Muscle of leg (tissue), 11 donors: ENCODE results near the gene NRXN3. TPM values are rescaled to one million over a fixed set of nuclear protein-coding genes. Genes with fewer than 3 reads are reported as not detected.
A peak's percentile ranks its signal among the peaks of the same experiment; 100 is the strongest.

Experiments
- DNase-seq: peaks from one replicate; pipeline ENCODE4 v3.0.0; 2013
- H3K27ac ChIP-seq: one replicate; pipeline ENCODE4 v1.5.1; 2013; ENCODE audit warnings: mild to moderate bottlenecking, low read length, control low read depth
- H3K27me3 ChIP-seq: one replicate; pipeline ENCODE4 v1.6.1; 2013; ENCODE audit warnings: low read length; ENCODE audit not compliant: control insufficient read depth, insufficient read depth
- H3K36me3 ChIP-seq: one replicate; pipeline ENCODE4 v1.6.1; 2013; ENCODE audit warnings: low read length; ENCODE audit not compliant: control insufficient read depth, insufficient read depth
- H3K4me1 ChIP-seq: one replicate; pipeline ENCODE4 v1.6.1; 2013; ENCODE audit warnings: low read length; ENCODE audit not compliant: control insufficient read depth, insufficient read depth
- H3K4me3 ChIP-seq: one replicate; pipeline ENCODE4 v1.5.1; 2013; ENCODE audit warnings: low read length, control low read depth
- H3K9me3 ChIP-seq: replicated peaks from 2 replicates; pipeline ENCODE4 v1.6.1; 2013; ENCODE audit warnings: low read depth, low read length; ENCODE audit not compliant: control insufficient read depth
- WGBS: methylation state at CpG from one replicate; pipeline ENCODE4 v1.1.5; 2013; ENCODE audit warnings: missing lambda C conversion rate; ENCODE audit not compliant: insufficient coverage; 5-methylcytosine and 5-hydroxymethylcytosine counted together
- polyA plus RNA-seq, 8 donors: library from polyadenylated mRNA; unstranded; fragments of 120-200 nt; gene quantifications; one replicate each; pipeline versions ENCODE4 v1.2.1 to v1.2.3, GENCODE V29; 2013; ENCODE audit warnings: inconsistent platforms in 1 of 8, low replicate concordance in 1 of 8; ENCODE audit not compliant: insufficient read length in 8 of 8, insufficient read depth in 1 of 8
- total RNA-seq: library from RNA; stranded (reverse); fragments of 120-200 nt; gene quantifications from one replicate; pipeline ENCODE4 v1.2.4, GENCODE V29; 2013

Gene NRXN3
- total and polyA plus RNA-seq, 9 donors = 0.49 to 1.9 (median 0.69) TPM

GRCh38 chr14:78737601-78738000 lies 567.4 kb downstream of the NRXN3 start:
- Histone ChIP-seq H3K4me1 (no peaks in the 10 kb centered on the region), H3K9me3 (no peaks in the 10 kb centered on the region), H3K36me3 (no peaks in the 10 kb centered on the region), H3K27me3 (no peaks in the 10 kb centered on the region), H3K4me3 (no peak overlapping the region), H3K27ac (no peak overlapping the region)
- no peak for DNase-seq
- 60% methylated on average over 1 of the region's 6 CpGs for WGBS

DNA sequence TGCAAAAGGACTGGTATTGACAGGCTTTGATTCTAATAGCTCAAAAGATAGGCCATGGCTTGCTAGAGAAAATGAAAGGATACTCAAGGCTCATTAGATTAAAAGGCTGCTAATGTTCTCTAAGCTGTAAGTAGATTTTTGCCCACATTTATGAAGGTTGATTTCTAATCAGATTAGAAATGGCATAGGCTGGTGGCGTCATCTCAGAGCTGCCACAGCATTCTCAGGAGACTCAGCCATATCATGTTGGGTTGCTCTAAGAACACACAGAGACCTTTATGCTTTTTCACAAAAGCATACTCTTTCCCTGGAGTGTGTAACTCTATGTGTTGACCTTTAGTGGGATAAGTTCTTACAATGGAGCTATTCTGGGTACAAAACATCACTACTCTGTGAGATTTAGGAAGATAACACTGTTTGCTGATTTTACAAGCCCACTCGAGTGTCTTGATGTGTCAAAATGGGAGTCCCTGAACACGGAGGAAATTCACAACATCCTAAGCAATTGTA lies 576.0 kb downstream of the NRXN3 start:
- Histone ChIP-seq H3K4me1 (no peaks in the 10 kb centered on the region), H3K4me3 (no peak overlapping the region), H3K36me3 (no peaks in the 10 kb centered on the region), H3K9me3 (no peaks in the 10 kb centered on the region), H3K27me3 (no peaks in the 10 kb centered on the region), H3K27ac (no peak overlapping the region)
- no peak for DNase-seq
- no CpG with 5 or more reads among the region's 3 CpGs for WGBS

DNA sequence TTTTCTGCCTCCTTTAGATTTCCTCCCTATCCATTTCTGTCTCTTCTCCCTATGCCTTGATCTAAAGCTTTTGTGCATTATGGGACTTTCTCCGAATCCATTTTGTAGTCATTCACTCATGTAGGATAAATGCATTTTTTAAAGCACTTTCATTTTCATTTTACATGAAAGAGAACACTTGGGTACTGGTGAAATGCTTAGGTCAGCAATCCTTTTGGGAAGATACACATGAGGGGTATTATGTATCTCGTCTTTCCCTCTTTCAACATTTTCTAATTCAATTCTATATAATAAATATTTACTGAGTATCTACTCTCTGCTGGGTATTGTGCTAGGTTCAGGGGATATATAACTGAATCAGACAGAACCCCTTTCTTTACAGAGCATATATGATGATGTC lies 577.6 kb downstream of the NRXN3 start:
- no peaks in the 10 kb centered on the region for H3K4me1 ChIP-seq
- no peak for DNase-seq

GRCh38 chr14:78752518-78753188 lies 582.5 kb downstream of the NRXN3 start:
- H3K4me3 ChIP-seq = no peak overlapping the region
- no peaks in the 10 kb centered on the region for H3K4me1 ChIP-seq
- H3K27me3 ChIP-seq = no peaks in the 10 kb centered on the region
- H3K27ac ChIP-seq = no peak overlapping the region
- H3K9me3 ChIP-seq = no peaks in the 10 kb centered on the region
- WGBS = 72% methylated on average over 3 of the region's 5 CpGs
- no peaks in the 10 kb centered on the region for H3K36me3 ChIP-seq
- no peak for DNase-seq

More for the DNA sequence above, 577.6 kb downstream of the NRXN3 start:
- H3K27ac ChIP-seq = no peak overlapping the region
- no CpG with 5 or more reads among the region's 2 CpGs for WGBS
- no peaks in the 10 kb centered on the region for H3K36me3 ChIP-seq
- H3K27me3 ChIP-seq = no peaks in the 10 kb centered on the region
- no peaks in the 10 kb centered on the region for H3K9me3 ChIP-seq
- no peak overlapping the region for H3K4me3 ChIP-seq

DNA sequence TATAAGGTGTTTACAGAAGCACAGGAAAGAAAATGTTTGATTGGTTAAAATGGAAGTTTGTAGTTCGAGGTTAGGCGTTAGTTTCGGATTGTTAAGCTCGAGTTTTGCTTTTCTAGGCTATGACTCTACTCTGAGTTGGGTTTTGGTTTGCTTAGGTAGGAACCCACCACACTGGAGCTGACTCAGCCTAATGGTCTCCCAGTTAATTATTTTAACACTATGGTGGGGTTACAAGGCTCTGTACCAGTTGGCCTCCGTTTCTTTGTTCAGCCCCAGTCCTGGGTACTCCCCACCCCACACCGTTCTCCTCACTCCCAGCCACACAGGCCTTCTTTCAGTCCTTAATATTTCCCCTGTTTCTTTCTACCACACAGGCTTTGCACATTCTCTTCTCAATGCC lies 583.9 kb downstream of the NRXN3 start:
- Histone ChIP-seq H3K4me1 (no peaks in the 10 kb centered on the region), H3K27ac (no peak overlapping the region), H3K27me3 (no peaks in the 10 kb centered on the region), H3K4me3 (no peak overlapping the region), H3K36me3 (no peaks in the 10 kb centered on the region), H3K9me3 (no peaks in the 10 kb centered on the region)
- DNase-seq = no peak
- 87% methylated on average over 5 of the region's 6 CpGs for WGBS

- no peaks in the 10 kb centered on the region for H3K27me3 ChIP-seq
- no peak overlapping the region for H3K4me3 ChIP-seq
- WGBS = 53% methylated on average over 3 of the region's 4 CpGs
- H3K9me3 ChIP-seq = no peaks in the 10 kb centered on the region
- H3K36me3 ChIP-seq = no peaks in the 10 kb centered on the region
- no peaks in the 10 kb centered on the region for H3K4me1 ChIP-seq
- DNase-seq = peak; percentile 1
- H3K27ac ChIP-seq = no peak overlapping the region
Measured at GRCh38 chr14:78758333-78758732, 588.2 kb downstream of the NRXN3 start.

GRCh38 chr14:78762331-78762730 lies 592.2 kb downstream of the NRXN3 start:
- no peak overlapping the region for H3K27ac ChIP-seq
- H3K4me1 ChIP-seq = no peaks in the 10 kb centered on the region
- no peaks in the 10 kb centered on the region for H3K27me3 ChIP-seq
- no peak for DNase-seq
- no peak overlapping the region for H3K4me3 ChIP-seq
- no CpG with 5 or more reads among the region's 7 CpGs for WGBS
- no peaks in the 10 kb centered on the region for H3K9me3 ChIP-seq
- no peaks in the 10 kb centered on the region for H3K36me3 ChIP-seq

DNA sequence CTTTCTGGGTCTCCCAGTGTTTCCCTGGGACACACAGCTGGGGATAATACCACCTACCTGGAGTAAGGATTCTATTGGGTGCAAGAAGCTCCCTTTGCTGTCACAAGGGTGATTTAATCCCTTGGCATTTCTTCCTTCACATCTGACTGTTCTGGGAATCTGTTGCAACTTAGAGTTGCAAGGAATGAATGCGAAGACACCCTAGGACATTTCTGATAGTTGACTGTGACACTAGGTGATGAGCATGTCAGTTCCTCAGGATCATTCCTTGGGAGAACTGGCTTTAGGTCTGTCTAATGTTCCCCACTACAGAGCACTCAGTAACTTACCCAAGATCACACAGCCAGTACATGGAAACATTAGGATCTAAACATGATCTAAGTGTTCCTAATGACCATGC lies 593.6 kb downstream of the NRXN3 start:
- H3K4me1 ChIP-seq = no peaks in the 10 kb centered on the region
- no peak for DNase-seq
- H3K36me3 ChIP-seq = no peaks in the 10 kb centered on the region
- H3K27me3 ChIP-seq = no peaks in the 10 kb centered on the region
- no CpG with 5 or more reads among the region's 1 CpG for WGBS
- no peaks in the 10 kb centered on the region for H3K9me3 ChIP-seq
- H3K4me3 ChIP-seq = no peak overlapping the region
- no peak overlapping the region for H3K27ac ChIP-seq

DNA sequence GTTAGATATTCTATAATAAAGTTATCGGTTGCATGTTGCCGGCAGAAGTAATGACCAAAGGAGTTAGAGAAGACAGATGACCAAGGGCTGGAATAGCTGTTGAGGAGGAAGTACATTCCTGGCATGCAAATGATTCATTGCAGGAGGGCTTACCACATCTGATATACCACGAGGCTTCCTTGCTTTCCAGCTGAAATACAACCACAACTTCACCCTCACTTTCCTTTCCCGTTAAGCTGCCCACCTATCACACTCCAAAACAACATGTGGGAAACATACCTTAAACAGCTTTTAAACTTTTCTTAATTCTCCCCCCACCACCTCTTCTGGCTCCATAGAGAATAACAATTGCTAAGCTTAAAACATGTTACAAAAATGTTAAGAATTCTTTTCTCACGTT lies 594.1 kb downstream of the NRXN3 start:
- no peaks in the 10 kb centered on the region for H3K36me3 ChIP-seq
- H3K4me1 ChIP-seq = no peaks in the 10 kb centered on the region
- H3K27ac ChIP-seq = no peak overlapping the region
- H3K27me3 ChIP-seq = no peaks in the 10 kb centered on the region
- no peak for DNase-seq
- 12% methylated on average over 3 of the region's 5 CpGs for WGBS
- H3K4me3 ChIP-seq = no peak overlapping the region
- H3K9me3 ChIP-seq = no peaks in the 10 kb centered on the region

DNA sequence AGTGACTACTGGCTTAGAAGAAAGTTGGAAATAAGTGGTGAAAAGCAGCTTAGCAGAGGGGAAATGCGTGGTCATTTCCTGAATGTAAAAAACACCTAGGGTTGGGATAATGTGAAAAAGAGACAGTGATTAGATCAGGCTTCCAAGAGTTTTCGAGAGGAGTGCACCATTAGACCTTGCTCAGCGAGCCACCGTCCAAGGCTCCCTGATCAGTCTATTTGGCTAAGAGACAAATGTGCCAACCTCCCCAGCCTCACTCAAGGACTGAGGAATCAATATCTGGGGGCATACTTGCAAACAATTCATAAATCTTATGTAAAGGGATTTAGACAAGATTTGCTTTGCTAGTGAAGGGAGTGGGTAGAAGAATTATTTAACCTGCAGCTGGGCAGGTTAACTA lies 594.5 kb downstream of the NRXN3 start:
- WGBS = 43% methylated on average over 4 of the region's 4 CpGs
- H3K9me3 ChIP-seq = no peaks in the 10 kb centered on the region
- no peak overlapping the region for H3K27ac ChIP-seq
- H3K4me3 ChIP-seq = no peak overlapping the region
- no peaks in the 10 kb centered on the region for H3K27me3 ChIP-seq
- no peak for DNase-seq
- H3K4me1 ChIP-seq = no peaks in the 10 kb centered on the region
- no peaks in the 10 kb centered on the region for H3K36me3 ChIP-seq

GRCh38 chr14:78767436-78767835 lies 597.3 kb downstream of the NRXN3 start:
- H3K27me3 ChIP-seq = no peaks in the 10 kb centered on the region
- no peaks in the 10 kb centered on the region for H3K9me3 ChIP-seq
- no peak overlapping the region for H3K4me3 ChIP-seq
- no peak for DNase-seq
- WGBS = no CpG with 5 or more reads among the region's 5 CpGs
- H3K36me3 ChIP-seq = no peaks in the 10 kb centered on the region
- H3K4me1 ChIP-seq = no peaks in the 10 kb centered on the region
- H3K27ac ChIP-seq = no peak overlapping the region
